HG02870 (cell line): ENCODE measurements around the gene NKAPL.

Experiments
- ATAC-seq: cut with Tn5 transposase; IDR thresholded peaks from one replicate; pipeline ENCODE4 v1.9.1; 2021; ENCODE audit warnings: mild to moderate bottlenecking, moderate library complexity; ENCODE audit not compliant: unreplicated experiment

Gene NKAPL

DNA sequence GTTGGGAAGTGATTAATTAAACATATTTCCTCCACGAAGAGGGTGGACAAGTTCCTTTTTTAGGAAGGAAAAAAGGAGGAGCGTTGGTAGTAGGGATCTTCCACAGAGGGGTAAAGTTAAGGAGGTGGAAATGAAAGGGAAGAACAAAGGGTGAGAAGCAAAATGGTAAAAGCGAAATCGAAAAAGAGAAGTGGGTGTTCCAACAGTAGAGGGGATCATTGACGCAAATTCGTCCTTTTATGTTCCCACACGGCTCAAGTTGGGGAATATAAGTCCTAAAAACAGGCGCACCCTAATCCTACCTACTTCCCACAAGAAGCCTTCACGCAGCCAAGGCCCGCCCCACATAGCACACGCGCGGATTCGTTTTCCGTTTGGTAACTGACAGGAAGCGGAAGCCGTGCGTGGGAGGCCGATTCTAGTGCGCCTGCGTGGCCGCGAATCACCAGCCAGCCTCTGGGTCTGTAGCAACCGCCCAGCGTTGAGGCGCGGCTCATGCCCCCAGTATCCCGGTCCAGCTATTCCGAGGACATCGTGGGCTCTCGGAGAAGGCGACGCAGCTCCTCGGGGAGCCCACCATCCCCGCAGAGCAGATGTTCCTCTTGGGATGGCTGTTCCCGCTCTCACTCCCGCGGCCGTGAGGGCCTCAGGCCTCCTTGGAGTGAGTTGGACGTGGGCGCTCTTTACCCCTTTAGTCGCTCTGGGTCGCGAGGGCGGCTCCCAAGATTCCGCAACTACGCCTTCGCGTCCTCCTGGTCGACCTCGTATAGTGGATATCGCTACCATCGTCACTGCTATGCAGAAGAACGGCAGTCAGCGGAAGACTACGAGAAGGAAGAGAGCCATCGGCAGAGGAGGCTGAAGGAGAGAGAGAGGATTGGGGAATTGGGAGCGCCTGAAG lies at the start of gene NKAPL:
Gene NKAPL (plus strand): TSS at position 421 of the 901 bp plus-strand sequence. CDS start 75 bp downstream, at position 496.
- ATAC-seq, result no peak

DNA sequence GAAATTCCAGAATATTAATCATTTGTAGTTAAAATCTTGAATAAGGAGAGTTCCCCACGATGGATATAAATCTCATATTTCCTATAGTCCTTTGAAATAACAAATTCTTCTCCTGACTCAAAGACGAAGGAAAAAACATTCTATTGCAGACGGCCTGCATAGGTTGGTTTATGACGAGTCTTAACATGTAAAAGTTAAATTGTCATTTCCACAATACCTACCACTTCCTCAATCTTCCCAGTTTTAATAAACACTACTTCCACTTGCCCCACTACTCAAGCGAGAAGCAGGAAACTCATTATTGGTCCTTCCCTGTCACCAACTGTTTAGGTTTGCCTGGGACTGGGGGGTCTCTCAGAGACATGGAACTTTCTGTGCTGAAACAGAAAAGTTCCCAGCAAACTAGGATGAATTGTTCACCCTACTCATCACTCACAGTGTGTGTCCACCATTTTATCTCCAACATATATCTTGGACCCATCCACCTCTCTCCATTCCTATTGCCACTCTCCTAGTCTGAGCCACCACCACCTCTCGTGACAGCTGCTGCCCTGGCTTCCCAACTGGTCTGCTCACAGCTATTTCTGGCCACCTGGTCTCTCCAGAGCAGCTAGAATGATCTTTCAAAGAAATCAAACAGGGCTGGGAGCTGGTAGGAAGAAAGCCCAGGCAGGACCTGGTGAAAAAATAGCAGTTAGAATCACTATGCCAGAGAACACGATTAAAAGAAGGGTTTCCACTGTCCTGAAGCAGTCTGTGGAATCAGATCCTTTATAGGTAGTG lies 49.2 kb upstream of the NKAPL start:
- no peak for ATAC-seq

DNA sequence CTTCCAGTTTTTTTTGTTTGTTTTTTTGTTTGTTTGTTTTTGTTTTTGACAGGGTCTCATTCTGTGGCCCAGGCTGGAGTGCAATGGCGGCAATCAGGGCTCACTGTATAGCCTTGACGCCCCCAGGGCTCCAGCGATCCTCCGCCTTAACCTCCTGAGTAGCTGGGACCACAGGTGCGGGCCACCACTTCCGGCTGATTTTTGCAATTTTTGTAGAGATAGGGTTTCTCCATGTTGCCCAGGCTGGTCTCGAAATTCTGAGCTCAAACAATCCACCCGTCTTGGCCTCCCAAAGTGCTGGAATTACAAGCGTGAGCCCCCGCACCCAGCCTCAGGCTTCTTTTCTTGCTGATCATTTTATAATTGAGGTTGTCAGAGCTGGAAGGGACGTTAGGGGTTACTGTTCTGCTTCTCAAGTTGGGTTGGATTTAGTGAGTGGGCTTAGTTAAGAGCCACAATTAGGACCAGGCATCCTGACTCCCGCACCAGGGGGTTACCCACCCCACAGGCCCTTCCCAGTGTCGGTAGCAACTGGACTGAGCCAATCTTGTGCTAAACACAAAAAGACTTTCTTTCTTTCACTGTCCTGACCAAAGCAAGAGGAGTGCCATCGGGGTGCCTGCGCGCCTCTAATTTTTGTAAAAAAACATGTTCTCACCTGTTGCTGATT lies 47.1 kb upstream of the NKAPL start:
- peak; percentile 33 for ATAC-seq

DNA sequence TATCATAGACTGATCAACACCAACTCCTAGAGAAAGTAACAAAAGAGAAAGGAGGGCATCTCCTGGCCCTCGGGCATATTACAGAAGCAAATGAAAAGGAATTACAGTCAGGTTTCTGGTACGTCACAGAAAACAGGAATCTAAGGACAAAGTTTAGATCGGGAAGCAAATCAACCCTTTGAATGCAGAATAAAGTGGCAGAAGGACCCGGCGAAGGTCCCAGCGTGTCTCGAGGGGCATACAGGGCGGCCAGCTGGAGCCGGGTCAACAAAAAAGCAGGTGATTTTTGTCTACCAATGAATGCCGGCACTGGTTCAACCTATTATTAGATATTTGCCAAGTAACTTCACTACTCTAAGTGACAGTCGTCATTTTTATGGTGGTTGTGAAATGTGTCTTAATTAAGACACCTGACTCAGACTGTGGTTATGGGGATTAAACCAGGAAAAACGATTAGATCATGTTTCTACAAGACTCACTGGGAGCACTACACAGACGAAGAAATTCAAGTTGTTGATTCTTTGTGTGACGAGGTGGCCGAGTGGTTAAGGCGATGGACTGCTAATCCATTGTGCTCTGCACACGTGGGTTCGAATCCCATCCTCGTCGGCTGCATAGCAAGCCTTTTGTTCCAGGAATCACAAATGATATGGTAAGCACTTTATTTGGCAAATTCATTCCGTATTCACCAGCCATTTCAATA lies 46.4 kb upstream of the NKAPL start:
- ATAC-seq, result peak; percentile 55

DNA sequence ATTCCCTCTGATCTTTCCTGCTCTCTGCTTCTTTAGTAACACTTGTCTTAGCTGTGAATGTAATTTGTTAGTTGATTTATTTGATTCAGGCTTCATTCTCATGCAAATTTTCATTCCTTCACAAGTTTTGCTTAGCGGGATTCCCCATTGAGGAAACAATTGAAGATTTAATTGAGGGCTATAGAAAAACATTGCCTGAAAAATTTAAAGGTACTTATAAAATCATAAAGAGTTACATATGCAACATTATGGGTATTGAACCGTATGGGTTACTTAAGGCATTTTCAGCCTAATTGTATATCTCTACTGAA lies 45.9 kb upstream of the NKAPL start:
- ATAC-seq, result no peak

DNA sequence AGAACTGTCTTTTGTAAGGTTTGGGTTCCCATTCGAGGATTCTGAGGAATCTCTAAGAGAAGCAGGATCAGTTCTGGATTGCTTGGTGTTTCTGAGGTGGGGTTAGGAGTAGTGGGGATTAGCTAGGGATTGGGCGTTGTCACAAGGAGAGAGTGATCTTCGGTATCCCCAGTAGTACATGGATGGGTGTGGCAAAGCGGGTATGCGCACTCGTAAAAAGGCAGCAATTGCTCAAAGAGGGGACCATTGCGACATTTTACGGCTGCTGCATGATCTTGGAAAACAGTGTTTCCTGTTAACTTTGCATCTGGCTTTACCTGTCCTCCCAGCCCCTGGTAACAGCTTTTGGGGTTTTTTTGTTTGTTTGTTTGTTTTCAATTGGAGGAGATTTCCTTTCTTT lies 43.7 kb upstream of the NKAPL start:
- no peak for ATAC-seq

DNA sequence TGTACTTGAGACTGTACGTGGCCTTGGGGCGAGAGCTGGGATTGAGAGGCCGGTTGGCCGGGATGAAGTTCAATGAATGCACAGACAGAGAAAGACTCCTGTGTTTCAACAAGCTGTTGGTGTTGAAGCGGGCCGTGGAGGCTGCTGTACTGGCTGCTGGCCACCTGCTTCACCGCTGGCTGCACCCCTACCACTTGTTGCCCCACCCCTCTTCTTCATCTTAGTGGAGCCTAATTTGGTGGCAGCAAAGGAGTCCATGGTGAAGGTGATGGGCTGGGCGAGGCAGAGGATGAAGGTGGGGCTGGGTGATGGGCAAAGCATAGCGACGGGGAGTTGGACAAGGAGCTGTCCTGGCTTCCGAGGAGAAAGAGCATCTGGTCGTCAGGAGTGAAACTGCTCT lies 41.2 kb upstream of the NKAPL start:
- no peak for ATAC-seq

DNA sequence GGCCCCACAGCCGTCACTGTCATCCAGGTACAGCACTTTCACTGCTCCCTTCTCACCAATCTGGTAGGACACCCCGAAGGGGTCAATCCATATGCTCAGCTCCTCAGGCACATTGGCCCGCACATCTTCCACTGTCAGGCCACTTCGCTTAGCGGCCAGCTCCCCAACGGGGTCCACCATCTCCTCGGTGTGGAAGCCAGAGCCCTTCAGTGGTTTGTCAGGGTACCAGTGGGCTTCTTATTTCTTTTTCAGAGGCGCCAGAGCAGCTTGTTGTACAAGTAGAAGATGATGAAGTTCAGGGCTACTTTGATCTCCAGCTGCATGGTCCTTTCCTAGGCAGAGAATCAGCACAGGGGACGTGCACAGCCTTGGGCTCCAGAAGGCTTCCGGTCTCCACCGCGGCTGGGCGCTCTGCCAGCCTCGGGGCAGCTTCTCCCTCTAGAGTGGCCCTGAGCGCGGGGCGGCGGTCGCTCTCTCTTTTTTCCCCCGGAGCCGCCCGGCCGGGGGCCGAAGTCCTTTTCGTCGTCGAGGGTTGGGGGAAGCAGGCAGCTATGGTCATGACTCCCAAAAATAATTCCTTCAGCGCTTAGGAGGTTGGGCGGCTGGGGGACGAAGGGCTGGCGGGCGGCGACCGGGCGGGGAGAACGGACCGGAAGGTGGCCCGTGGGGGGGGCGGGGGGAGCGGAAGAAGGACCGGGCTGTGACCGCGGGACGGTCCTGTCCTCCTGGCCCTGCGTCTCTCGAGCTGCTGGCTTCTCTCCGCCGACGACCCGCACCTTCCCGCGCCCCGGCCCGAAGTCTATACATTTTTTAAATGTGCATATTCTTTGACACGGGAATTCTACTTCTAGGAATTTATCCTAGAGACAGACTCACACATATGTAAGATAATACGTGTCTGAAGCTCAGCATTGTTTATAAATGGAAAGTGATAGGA lies 40.5 kb upstream of the NKAPL start:
- ATAC-seq, result no peak

DNA sequence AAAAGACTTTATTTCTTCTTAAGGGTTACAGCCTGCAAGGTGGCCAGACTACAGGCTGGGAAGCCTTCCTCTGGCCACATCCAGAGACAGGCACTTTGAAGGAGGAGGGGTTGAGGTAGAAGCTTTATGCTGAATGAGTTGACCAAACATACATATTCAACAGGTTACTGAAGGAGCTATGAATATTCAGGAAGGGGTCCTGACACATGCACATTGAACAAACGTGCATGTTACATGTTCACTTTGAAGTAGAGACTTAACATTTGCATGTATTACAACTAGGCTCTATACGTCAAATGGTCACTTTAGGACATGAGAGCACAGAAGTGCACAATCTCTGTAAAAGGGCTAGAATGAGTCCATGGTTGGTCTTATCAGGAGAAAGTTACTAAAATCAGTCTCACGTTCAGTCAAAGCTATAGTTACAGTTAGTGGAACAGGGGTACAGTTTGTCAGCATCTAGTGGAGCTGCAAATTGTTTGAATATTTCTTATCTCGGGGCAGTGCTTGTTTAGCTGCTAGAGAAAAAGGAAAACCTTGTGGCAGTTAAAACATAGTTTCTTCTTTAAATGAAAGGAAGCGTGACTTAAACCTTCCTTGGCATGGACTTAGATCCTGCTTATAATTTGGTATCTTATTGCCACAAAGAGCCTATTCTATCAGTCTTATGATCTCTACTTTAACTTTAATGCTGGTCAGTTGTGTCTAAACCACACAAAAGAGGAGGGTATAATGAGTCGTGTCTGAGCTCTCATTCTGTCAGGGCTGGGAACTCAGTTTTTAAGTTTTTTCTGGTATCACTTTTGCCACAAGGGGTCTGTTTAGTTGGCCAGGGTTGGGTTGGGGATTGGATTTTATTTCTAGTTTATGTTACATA lies 38.6 kb upstream of the NKAPL start:
- no peak for ATAC-seq

DNA sequence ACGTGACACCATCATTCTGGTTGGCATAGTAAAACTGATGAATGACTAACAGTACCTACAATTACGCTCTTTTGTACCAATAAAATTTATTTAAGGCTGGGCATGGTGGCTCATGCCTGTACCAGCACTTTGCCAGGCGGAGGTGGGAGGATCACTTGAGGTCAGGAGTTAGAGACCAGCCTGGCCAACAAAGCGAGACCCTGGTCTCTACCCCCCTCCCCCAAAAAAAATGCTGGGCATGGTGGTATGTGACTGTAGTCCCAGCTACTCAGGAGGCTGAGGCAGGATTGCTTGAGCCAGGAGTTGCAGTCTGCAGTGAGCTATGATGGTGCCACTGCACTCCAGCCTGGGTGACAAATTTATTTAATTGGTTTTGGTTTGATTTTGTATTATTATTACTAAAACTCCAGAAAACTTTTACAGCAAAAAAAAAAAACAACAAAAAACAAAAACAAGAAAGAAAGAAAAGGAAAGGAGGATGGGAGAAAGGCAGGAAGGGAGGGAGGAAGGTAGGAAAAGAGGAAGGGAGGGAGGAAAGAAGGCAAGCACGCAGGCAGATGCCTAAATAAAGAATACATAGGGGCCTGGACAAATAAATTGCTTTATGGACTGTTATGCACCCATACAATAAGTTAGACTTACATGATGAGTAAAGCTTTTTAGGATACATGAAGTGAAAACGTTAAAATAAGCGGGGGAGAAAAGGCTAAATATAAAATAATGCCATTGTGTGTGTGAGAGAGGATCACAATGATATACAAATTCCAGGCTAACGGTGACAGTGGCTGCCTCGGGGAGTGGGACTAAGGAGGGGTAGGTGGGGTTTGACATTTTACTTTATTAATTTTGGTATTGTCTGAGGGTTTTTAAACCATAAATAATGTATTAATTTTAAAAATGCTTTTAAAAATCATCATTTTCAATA lies 34.7 kb upstream of the NKAPL start:
- no peak for ATAC-seq

DNA sequence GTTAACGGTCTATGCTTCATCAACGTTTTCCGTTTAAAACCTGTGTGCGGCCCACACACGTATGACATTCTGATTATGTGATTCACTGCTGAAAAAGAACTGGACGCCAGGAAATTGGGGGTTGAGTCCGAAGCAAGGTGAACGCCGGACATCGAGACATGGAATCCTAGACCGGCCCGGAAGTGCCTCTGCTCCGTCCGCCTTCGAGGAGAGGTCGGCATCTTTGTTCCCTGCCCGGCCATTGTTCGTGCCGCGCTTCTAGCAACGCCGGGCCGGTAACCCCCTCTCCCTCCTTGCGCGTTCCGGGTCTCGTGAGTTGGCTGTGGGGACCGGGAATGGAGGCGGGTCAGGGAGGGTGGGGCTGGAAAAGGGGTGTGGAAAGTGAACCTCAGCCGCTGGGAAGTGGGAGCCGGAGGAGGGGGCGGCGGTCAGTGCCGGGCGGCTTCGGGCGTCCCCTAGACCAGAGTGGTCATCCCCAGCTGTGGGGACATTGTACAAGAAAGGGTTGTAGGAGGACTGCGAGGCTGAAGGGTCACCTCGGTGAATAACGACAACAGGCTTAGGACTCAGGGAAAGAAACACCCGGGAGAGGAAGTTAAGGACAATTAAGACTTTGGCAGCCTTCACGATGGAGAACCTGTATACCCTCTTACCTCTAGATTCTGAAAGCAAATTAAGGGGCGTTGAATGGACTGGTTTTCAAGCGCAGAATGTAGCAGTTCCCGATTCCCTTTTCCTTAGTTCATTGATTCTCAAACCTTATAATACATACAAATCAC lies 33.9 kb upstream of the NKAPL start, which contains the start of gene ZSCAN9:
Gene ZSCAN9 (plus strand): TSS at position 220 of the 779 bp plus-strand sequence. CDS start 1,810 bp downstream, outside the sequence.
- peak; percentile 78 for ATAC-seq

DNA sequence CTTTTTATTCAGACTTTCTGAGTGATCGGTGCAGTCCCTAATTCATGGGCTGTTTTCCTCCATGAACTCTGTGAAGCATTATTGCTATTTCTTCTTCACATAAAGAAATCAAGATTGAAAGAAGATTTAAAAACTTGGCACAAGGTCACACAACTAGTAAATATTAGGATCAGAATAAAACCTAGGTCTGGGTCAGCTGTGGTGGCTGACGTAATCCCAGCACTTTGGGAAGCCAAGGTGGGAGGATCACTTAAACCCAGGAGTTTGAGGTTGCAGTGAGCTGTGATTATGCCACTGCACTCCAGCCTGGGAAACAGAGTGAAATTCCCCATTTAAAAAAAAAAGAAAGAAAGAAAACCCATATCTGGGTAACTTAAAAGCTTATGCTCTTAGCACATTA lies 32.6 kb upstream of the NKAPL start:
- no peak for ATAC-seq

DNA sequence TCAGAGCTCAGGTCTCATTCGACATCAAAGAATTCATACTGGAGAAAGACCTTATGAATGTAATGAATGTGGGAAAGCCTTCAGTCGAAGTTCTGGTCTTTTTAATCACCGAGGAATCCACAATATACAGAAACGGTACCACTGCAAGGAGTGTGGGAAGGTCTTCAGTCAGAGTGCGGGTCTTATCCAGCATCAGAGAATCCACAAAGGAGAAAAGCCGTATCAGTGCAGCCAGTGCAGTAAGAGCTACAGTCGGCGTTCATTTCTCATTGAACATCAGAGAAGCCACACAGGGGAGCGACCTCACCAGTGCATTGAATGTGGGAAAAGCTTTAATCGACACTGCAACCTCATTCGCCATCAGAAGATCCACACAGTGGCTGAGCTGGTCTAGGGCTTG lies 26.3 kb upstream of the NKAPL start:
- no peak for ATAC-seq

DNA sequence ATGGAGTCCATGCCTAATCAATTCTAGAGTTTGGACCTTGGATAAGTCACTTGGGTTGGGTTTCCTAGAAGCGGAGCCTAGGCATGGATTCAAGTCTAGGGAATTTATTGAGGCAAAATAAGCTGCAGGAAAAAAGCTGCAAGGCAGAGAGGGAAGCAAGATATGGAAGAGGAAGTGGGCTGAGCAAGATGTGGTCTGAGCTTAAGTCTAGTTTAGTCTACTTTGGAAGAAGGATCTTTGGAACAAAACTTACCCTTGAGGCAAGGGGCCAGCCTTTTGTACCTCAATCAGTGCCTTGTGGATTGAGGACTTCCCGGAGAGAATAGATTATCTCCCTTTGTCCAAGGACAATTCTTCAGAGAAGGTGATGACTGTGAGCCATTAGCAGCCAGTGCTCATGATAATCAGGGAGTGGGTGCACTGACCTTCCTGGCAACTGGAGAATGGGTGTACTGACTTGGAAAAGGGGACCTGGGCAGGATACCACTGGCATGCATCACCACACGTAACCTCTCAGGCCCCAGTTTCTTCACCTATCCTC lies 23.1 kb upstream of the NKAPL start:
- ATAC-seq, result no peak

DNA sequence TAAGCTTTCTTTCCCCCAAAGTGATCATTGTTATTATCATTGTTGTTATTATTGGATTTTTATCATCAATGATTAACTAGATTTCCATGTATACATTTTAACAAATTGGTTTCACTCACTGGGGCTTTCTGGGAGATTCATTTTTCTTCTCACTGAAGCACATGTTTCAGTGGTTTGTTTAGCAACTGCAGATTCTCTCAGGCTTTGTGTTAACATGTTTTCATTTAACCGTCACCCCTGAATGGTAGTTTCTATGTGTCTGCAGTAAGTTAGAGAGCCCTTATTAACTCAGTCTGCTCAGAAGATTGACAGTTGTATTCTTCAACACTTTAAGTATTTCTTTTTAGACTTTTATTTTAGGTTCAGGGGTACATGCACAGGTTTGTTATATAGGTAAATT lies 19.5 kb upstream of the NKAPL start:
- peak; percentile 72 for ATAC-seq

DNA sequence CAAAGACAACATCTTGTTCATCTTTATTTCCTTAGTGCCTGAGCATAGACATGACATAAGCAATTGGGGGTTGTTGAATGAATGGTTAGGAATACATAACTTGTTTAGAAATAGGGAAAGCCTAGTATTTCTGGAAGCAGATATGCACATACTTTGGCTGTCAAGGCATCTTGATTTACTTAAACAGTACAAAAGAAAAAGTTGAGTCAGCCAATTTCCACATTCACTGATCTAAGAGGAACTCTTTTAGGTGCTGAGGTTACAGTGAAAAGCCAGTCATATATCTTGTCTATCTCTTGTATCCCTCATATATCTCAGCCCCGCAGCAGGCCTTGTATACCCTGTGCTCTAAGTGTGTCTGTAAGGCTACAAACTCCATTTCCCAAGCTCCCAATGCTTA lies 18.6 kb upstream of the NKAPL start:
- ATAC-seq, result no peak

DNA sequence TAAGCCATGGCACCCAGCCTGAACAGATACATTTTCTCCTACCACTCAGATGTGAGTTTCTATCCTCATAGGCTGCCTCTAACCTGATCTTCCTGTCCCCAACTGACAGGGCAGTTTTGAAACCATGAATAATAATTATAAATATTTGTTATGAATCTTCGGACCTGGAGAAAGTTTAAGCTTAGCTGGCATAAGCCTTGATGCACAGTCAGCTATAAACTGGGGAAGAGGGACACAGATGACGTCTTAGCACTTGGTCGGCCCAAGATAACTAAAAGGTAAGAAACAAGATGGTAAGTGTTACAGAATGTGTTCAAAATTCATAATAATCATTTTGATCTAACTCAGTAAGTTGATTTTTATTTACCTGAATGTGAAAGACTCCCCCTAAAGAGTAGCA lies 15.2 kb upstream of the NKAPL start:
- no peak for ATAC-seq
